ENCODE data around the gene VWF.
A peak's percentile ranks its signal among the peaks of the same experiment; 100 is the strongest.

VWF gene

GRCh38 chr12:6088921-6089747 lies 35.3 kb downstream of the VWF start:
- H3K4me3 ChIP-seq (ENCODE audit: low read length): no peak overlapping the region
- H2AFZ ChIP-seq (ENCODE audit: low read depth, low read length): peak overlapping the region; percentile 45
- no peaks in the 10 kb centered on the region for H3K27me3 ChIP-seq (ENCODE audit: insufficient read depth, low read length)
- no peaks in the 10 kb centered on the region for H3K9me3 ChIP-seq (ENCODE audit: low read length)
- H3K4me1 ChIP-seq (ENCODE audit: insufficient read depth, low read length): peaks cover 24% of the 10 kb centered on the region
- H3K36me3 ChIP-seq (ENCODE audit: insufficient read depth, low read length): no peaks in the 10 kb centered on the region

GRCh38 chr12:6086316-6086715 lies 38.2 kb downstream of the VWF start:
- Histone ChIP-seq H3K27me3 (ENCODE audit: insufficient read depth, low read length) (no peaks in the 10 kb centered on the region), H3K9me3 (ENCODE audit: low read length) (no peaks in the 10 kb centered on the region), H2AFZ (ENCODE audit: low read depth, low read length) (no peak overlapping the region), H3K4me3 (ENCODE audit: low read length) (no peak overlapping the region), H3K36me3 (ENCODE audit: insufficient read depth, low read length) (no peaks in the 10 kb centered on the region), H3K4me1 (ENCODE audit: insufficient read depth, low read length) (peaks cover 33% of the 10 kb centered on the region)

- Histone ChIP-seq H3K27me3 (ENCODE audit: insufficient read depth, low read length) (no peaks in the 10 kb centered on the region), H3K4me1 (ENCODE audit: insufficient read depth, low read length) (peaks cover 33% of the 10 kb centered on the region), H3K4me3 (ENCODE audit: low read length) (no peak overlapping the region), H2AFZ (ENCODE audit: low read depth, low read length) (no peak overlapping the region), H3K36me3 (ENCODE audit: insufficient read depth, low read length) (no peaks in the 10 kb centered on the region), H3K9me3 (ENCODE audit: low read length) (no peaks in the 10 kb centered on the region)
Measured at GRCh38 chr12:6085841-6086240, 38.6 kb downstream of the VWF start.

- Histone ChIP-seq H3K4me1 (ENCODE audit: insufficient read depth, low read length) (peaks cover 33% of the 10 kb centered on the region), H3K27me3 (ENCODE audit: insufficient read depth, low read length) (no peaks in the 10 kb centered on the region), H3K36me3 (ENCODE audit: insufficient read depth, low read length) (no peaks in the 10 kb centered on the region), H2AFZ (ENCODE audit: low read depth, low read length) (no peak overlapping the region), H3K9me3 (ENCODE audit: low read length) (no peaks in the 10 kb centered on the region), H3K4me3 (ENCODE audit: low read length) (no peak overlapping the region)
Measured at GRCh38 chr12:6084969-6085450, 39.5 kb downstream of the VWF start.

- H3K4me1 ChIP-seq (ENCODE audit: insufficient read depth, low read length): peaks cover 30% of the 10 kb centered on the region
- H3K36me3 ChIP-seq (ENCODE audit: insufficient read depth, low read length): no peaks in the 10 kb centered on the region
- no peaks in the 10 kb centered on the region for H3K9me3 ChIP-seq (ENCODE audit: low read length)
- H3K27me3 ChIP-seq (ENCODE audit: insufficient read depth, low read length): no peaks in the 10 kb centered on the region
- peak overlapping the region; percentile 50 for H2AFZ ChIP-seq (ENCODE audit: low read depth, low read length)
- peak overlapping the region; percentile 22 for H3K4me3 ChIP-seq (ENCODE audit: low read length)
Measured at GRCh38 chr12:6084261-6084968, 40.1 kb downstream of the VWF start.

- H3K36me3 ChIP-seq (ENCODE audit: insufficient read depth, low read length): no peaks in the 10 kb centered on the region
- no peaks in the 10 kb centered on the region for H3K27me3 ChIP-seq (ENCODE audit: insufficient read depth, low read length)
- no peaks in the 10 kb centered on the region for H3K9me3 ChIP-seq (ENCODE audit: low read length)
- no peak overlapping the region for H2AFZ ChIP-seq (ENCODE audit: low read depth, low read length)
- peaks cover 24% of the 10 kb centered on the region for H3K4me1 ChIP-seq (ENCODE audit: insufficient read depth, low read length)
- H3K4me3 ChIP-seq (ENCODE audit: low read length): peak overlapping the region; percentile 22
Measured at GRCh38 chr12:6083601-6084000, 40.9 kb downstream of the VWF start.

- Histone ChIP-seq H3K27me3 (ENCODE audit: insufficient read depth, low read length) (no peaks in the 10 kb centered on the region), H3K36me3 (ENCODE audit: insufficient read depth, low read length) (no peaks in the 10 kb centered on the region), H3K4me1 (ENCODE audit: insufficient read depth, low read length) (peaks cover 32% of the 10 kb centered on the region), H2AFZ (ENCODE audit: low read depth, low read length) (no peak overlapping the region), H3K4me3 (ENCODE audit: low read length) (no peak overlapping the region), H3K9me3 (ENCODE audit: low read length) (no peaks in the 10 kb centered on the region)
Measured at GRCh38 chr12:6082613-6083012, 41.9 kb downstream of the VWF start.

GRCh38 chr12:6080149-6081045 lies 44.1 kb downstream of the VWF start:
- Histone ChIP-seq H2AFZ (ENCODE audit: low read depth, low read length) (no peak overlapping the region), H3K27me3 (ENCODE audit: insufficient read depth, low read length) (no peaks in the 10 kb centered on the region), H3K4me1 (ENCODE audit: insufficient read depth, low read length) (peaks cover 33% of the 10 kb centered on the region), H3K36me3 (ENCODE audit: insufficient read depth, low read length) (no peaks in the 10 kb centered on the region), H3K4me3 (ENCODE audit: low read length) (no peak overlapping the region), H3K9me3 (ENCODE audit: low read length) (no peaks in the 10 kb centered on the region)

- peaks cover 26% of the 10 kb centered on the region for H3K4me1 ChIP-seq (ENCODE audit: insufficient read depth, low read length)
- no peak overlapping the region for H3K4me3 ChIP-seq (ENCODE audit: low read length)
- H3K9me3 ChIP-seq (ENCODE audit: low read length): no peaks in the 10 kb centered on the region
- H3K36me3 ChIP-seq (ENCODE audit: insufficient read depth, low read length): no peaks in the 10 kb centered on the region
- H2AFZ ChIP-seq (ENCODE audit: low read depth, low read length): no peak overlapping the region
- H3K27me3 ChIP-seq (ENCODE audit: insufficient read depth, low read length): no peaks in the 10 kb centered on the region
Measured at GRCh38 chr12:6078398-6079096, 45.9 kb downstream of the VWF start.

- Histone ChIP-seq H3K36me3 (ENCODE audit: insufficient read depth, low read length) (no peaks in the 10 kb centered on the region), H3K27me3 (ENCODE audit: insufficient read depth, low read length) (no peaks in the 10 kb centered on the region), H2AFZ (ENCODE audit: low read depth, low read length) (no peak overlapping the region), H3K4me3 (ENCODE audit: low read length) (no peak overlapping the region), H3K4me1 (ENCODE audit: insufficient read depth, low read length) (peaks cover 24% of the 10 kb centered on the region), H3K9me3 (ENCODE audit: low read length) (no peaks in the 10 kb centered on the region)
Measured at GRCh38 chr12:6077692-6078083, 46.8 kb downstream of the VWF start.

GRCh38 chr12:6076776-6077691 lies 47.4 kb downstream of the VWF start:
- H3K36me3 ChIP-seq (ENCODE audit: insufficient read depth, low read length): no peaks in the 10 kb centered on the region
- H3K9me3 ChIP-seq (ENCODE audit: low read length): no peaks in the 10 kb centered on the region
- H2AFZ ChIP-seq (ENCODE audit: low read depth, low read length): no peak overlapping the region
- H3K27me3 ChIP-seq (ENCODE audit: insufficient read depth, low read length): no peaks in the 10 kb centered on the region
- peaks cover 30% of the 10 kb centered on the region for H3K4me1 ChIP-seq (ENCODE audit: insufficient read depth, low read length)
- H3K4me3 ChIP-seq (ENCODE audit: low read length): no peak overlapping the region

- Histone ChIP-seq H3K36me3 (ENCODE audit: insufficient read depth, low read length) (no peaks in the 10 kb centered on the region), H3K27me3 (ENCODE audit: insufficient read depth, low read length) (no peaks in the 10 kb centered on the region), H3K9me3 (ENCODE audit: low read length) (no peaks in the 10 kb centered on the region), H3K4me1 (ENCODE audit: insufficient read depth, low read length) (peaks cover 31% of the 10 kb centered on the region), H2AFZ (ENCODE audit: low read depth, low read length) (no peak overlapping the region), H3K4me3 (ENCODE audit: low read length) (no peak overlapping the region)
Measured at GRCh38 chr12:6076346-6076745, 48.1 kb downstream of the VWF start.

All from neuron (in vitro differentiated cells).